ENCODE measurements around the gene FHIT. TPM values are rescaled to one million over a fixed set of nuclear protein-coding genes. Genes with fewer than 3 reads are reported as not detected.

Gene FHIT
- total and polyA plus RNA-seq, 10 of the 15 experiments (the other 5 are each of a cell fraction or from before 2014, with no cell fraction given) = 4.2 to 14.9 (median 9.4) TPM

GRCh38 chr3:60771766-60772165, 479.5 kb downstream of the FHIT start:
- H3K36me3 ChIP-seq (ENCODE audit: control insufficient read depth in 2 of 2, insufficient read depth in 2 of 2, low read length in 1 of 2) = no peaks in the 10 kb centered on the region
- TF ChIP-seq ELK1 (IDR thresholded peaks at IDR 0.05; ENCODE audit: low read depth, low read length) (no peak), ZSCAN29 (IDR thresholded peaks at IDR 0.05) (no peak), MXI1 (IDR thresholded peaks at IDR 0.05; ENCODE audit: low read depth, low read length) (no peak), ZNF274 (IDR thresholded peaks at IDR 0.05; ENCODE audit: insufficient read depth, insufficient read length) (no peak), PBX3 (IDR thresholded peaks at IDR 0.05; ENCODE audit: insufficient replicate concordance, low read depth, low read length) (no peak), PRDM15 (CRISPR knock-in tag; IDR thresholded peaks at IDR 0.05) (no peak), RFX5 (IDR thresholded peaks at IDR 0.05; ENCODE audit: low read depth, low read length) (no peak), CBFB (IDR thresholded peaks at IDR 0.05; ENCODE audit: low read depth) (no peak), GABPA (IDR thresholded peaks at IDR 0.05; ENCODE audit: low read depth) (no peak), RUNX3 (IDR thresholded peaks at IDR 0.05; ENCODE audit: low read length) (no peak)
- no peaks in the 10 kb centered on the region for H3K4me1 ChIP-seq (ENCODE audit: control insufficient read depth, insufficient read depth, low read length)
- no TSS peak for BruUV-seq (replicated peaks)
- CTCF ChIA-PET = interaction anchor here (0.8 kb wide), 1 partner anchor 608 kb away, joined by 3 read pairs; no protein-coding TSS in a partner anchor
- SMC1A ChIA-PET (ENCODE audit: uncharacterized antibody, unreplicated experiment) = no interaction called here
- no peak overlapping the region for H3K4me3 ChIP-seq
- POLR2A ChIA-PET = no interaction called here
- FAIRE-seq (no peak), ATAC-seq (no peak), DNase-seq (ENCODE audit: low read depth, low spot score) (no peak)
- H3K27ac ChIP-seq (ENCODE audit: control insufficient read depth, insufficient read depth) = no peak overlapping the region
- no peak overlapping the region for H3K9ac ChIP-seq (ENCODE audit: control insufficient read depth, insufficient read depth, low read length)
- no peaks in the 10 kb centered on the region for H3K79me2 ChIP-seq (ENCODE audit: control insufficient read depth, insufficient read depth, low read length)
- in situ Hi-C loops (cut with MboI) = no loop called here
- H3K4me2 ChIP-seq (ENCODE audit: control insufficient read depth, insufficient read depth) = no peak overlapping the region
- H4K20me1 ChIP-seq (ENCODE audit: control insufficient read depth, insufficient read depth) = no peaks in the 10 kb centered on the region
- RAD21 ChIA-PET (ENCODE audit: unreplicated experiment) = no interaction called here
- intact Hi-C loops (cut with micrococcal nuclease; ENCODE audit: unreplicated experiment) = no loop called here
- H2AFZ ChIP-seq (ENCODE audit: control insufficient read depth, low read depth, low read length) = no peak overlapping the region
- H3K9me3 ChIP-seq (replicated peaks; ENCODE audit: control insufficient read depth, insufficient read depth, low read length) = no peaks in the 10 kb centered on the region
- H3K27me3 ChIP-seq (replicated peaks in 1 of 2; ENCODE audit: control insufficient read depth in 2 of 2, insufficient read depth in 2 of 2, low read length in 1 of 2) = no peaks in the 10 kb centered on the region
